Keratinocyte (primary cell): ENCODE results near the gene ZNRD2. TPM values are rescaled to one million over a fixed set of nuclear protein-coding genes. Genes with fewer than 3 reads are reported as not detected.

Source experiments
- DNase-seq: peaks from one replicate; pipeline ENCODE4 v3.0.0-alpha.2; 2011; ENCODE audit warnings: low read depth, missing footprints, low spot score
- FAIRE-seq: peaks from 2 replicates; lab custom pipeline; 2011; peaks lifted over from hg19 to GRCh38; lab: Jason Lieb, UNC
- H2AFZ ChIP-seq: 2 replicates; pipeline ENCODE4 v1.6.0; 2012; ENCODE audit warnings: low read length, control low read depth, inconsistent platforms; ENCODE audit not compliant: control insufficient read depth
- H3K27ac ChIP-seq: 2 replicates; pipeline ENCODE4 v1.5.1; 2011; ENCODE audit warnings: low read length; ENCODE audit not compliant: control insufficient read depth, insufficient read depth
- H3K27me3 ChIP-seq: 3 replicates; pipeline ENCODE4 v1.6.0; 2011; ENCODE audit warnings: low read length; ENCODE audit not compliant: control insufficient read depth, insufficient read depth; ENCODE audit errors: extremely low read depth
- H3K36me3 ChIP-seq, 2 experiments: 2 replicates in 1 of 2; 3 replicates in 1 of 2; pipeline ENCODE4 v1.5.1; 2011; ENCODE audit warnings: low read length in 2 of 2, mild to moderate bottlenecking in 1 of 2; ENCODE audit not compliant: control insufficient read depth in 2 of 2, insufficient read depth in 2 of 2; ENCODE audit errors: extremely low read depth in 1 of 2
- H3K4me1 ChIP-seq: 3 replicates; pipeline ENCODE4 v1.5.1; 2011; ENCODE audit warnings: low read length; ENCODE audit not compliant: control insufficient read depth, insufficient read depth; ENCODE audit errors: extremely low read depth
- H3K4me2 ChIP-seq: 3 replicates; pipeline ENCODE4 v1.6.0; 2011; ENCODE audit warnings: low read depth, low read length; ENCODE audit not compliant: control insufficient read depth, insufficient read depth; ENCODE audit errors: extremely low read depth
- H3K4me3 ChIP-seq, 3 experiments: fragments of 200-600 bp in 1 of 3; sonication (generic) in 1 of 3; 2 replicates in 2 of 3; 3 replicates in 1 of 3; pipeline ENCODE4 v1.5.1; 2011 to 2016; ENCODE audit warnings: low read length in 3 of 3, mild to moderate bottlenecking in 3 of 3, control low read depth in 2 of 3, inconsistent platforms in 1 of 3, low read depth in 1 of 3, mixed read lengths in 1 of 3, mixed run types in 1 of 3, moderate library complexity in 1 of 3; ENCODE audit not compliant: control insufficient read depth in 2 of 3, insufficient read depth in 2 of 3; ENCODE audit errors: extremely low read depth in 1 of 3
- H3K79me2 ChIP-seq: 2 replicates; pipeline ENCODE4 v1.6.0; 2012; ENCODE audit warnings: low read length; ENCODE audit not compliant: control insufficient read depth, insufficient read depth
- H3K9ac ChIP-seq: 3 replicates; pipeline ENCODE4 v1.6.0; 2011; ENCODE audit warnings: low read length; ENCODE audit not compliant: control insufficient read depth, insufficient read depth; ENCODE audit errors: extremely low read depth
- H3K9me1 ChIP-seq: 3 replicates; pipeline ENCODE4 v1.6.0; 2011; ENCODE audit warnings: low read length; ENCODE audit not compliant: control insufficient read depth, insufficient read depth; ENCODE audit errors: extremely low read depth
- H3K9me3 ChIP-seq: 2 replicates; pipeline ENCODE4 v1.5.1; 2012; ENCODE audit warnings: low read depth, low read length; ENCODE audit not compliant: control insufficient read depth
- H4K20me1 ChIP-seq: 3 replicates; pipeline ENCODE4 v1.6.0; 2011; ENCODE audit warnings: low read length; ENCODE audit not compliant: control insufficient read depth, insufficient read depth; ENCODE audit errors: extremely low read depth
- CTCF ChIP-seq, 3 experiments: IDR thresholded peaks in 1 of 3; conservative IDR thresholded peaks in 1 of 3; optimal IDR thresholded peaks in 1 of 3; 2 replicates in 2 of 3; 3 replicates in 1 of 3; pipeline versions ENCODE3 to v1.5.1; 2011; ENCODE audit warnings: low read length in 3 of 3, mild to moderate bottlenecking in 3 of 3, moderate library complexity in 2 of 3, control low read depth in 1 of 3, inconsistent platforms in 1 of 3; ENCODE audit not compliant: insufficient read depth in 2 of 3; ENCODE audit errors: extremely low read depth in 1 of 3
- EZH2 ChIP-seq: IDR thresholded peaks from one replicate; pipeline ENCODE4 v1.6.1; 2012; ENCODE audit warnings: inconsistent platforms, mild to moderate bottlenecking, low read length, moderate library complexity
- dilution Hi-C: fragments of 300-500 bp; cut with MboI; formaldehyde crosslinking; loops from one replicate; pipeline ENCODE4 v1.7.0; 2020; ENCODE audit warnings: low sequenced_read_pairs; ENCODE audit not compliant: extremely low pct_ligation_motif_present
- polyA plus RNA-seq, 5 experiments: library from polyadenylated mRNA; depleted of rRNA in 3 of 5; stranded (reverse) in 3 of 5; stranded (forward) in 1 of 5; unstranded in 1 of 5; fragments of >200 nt; gene quantifications; 1 replicate in 1 of 5; 2 replicates in 3 of 5; 3 replicates in 1 of 5; pipeline versions ENCODE4 v1.2.1 to v1.2.3, GENCODE V29; 2011 to 2012; ENCODE audit warnings: missing spikeins in 2 of 5, low read depth in 1 of 5, low replicate concordance in 1 of 5

The ZNRD2 gene
- polyA plus RNA-seq, 1 donor (not counting 4 experiments of a cell fraction or from before 2014, with no cell fraction given) = 33.6 TPM

- Histone ChIP-seq H2AFZ (no peak overlapping the region), H3K27me3 (no peaks in the 10 kb centered on the region), H4K20me1 (no peaks in the 10 kb centered on the region), H3K4me2 (peak overlapping the region; percentile 64), H3K9ac (no peak overlapping the region), H3K27ac (no peak overlapping the region), H3K79me2 (no peaks in the 10 kb centered on the region), H3K9me1 (no peaks in the 10 kb centered on the region), H3K4me1 (peaks cover 10% of the 10 kb centered on the region), H3K9me3 (no peaks in the 10 kb centered on the region), H3K36me3 (no peaks in the 10 kb centered on the region), H3K4me3 (peak overlapping the region in 2 of 3 experiments; percentile 30 to 57)
- dilution Hi-C loops = no loop called here
- DNase-seq (no peak), FAIRE-seq (no peak)
- TF ChIP-seq CTCF (optimal IDR thresholded peaks at IDR 0.05 in 1 of 3, IDR thresholded peaks at IDR 0.05 in 1 of 3, conservative IDR thresholded peaks at IDR 0.05 in 1 of 3; ENCODE audit: extremely low read depth in 1 of 3, insufficient read depth in 2 of 3, low read length in 3 of 3) = no peak
- no peak for TF ChIP-seq EZH2
Observed at GRCh38 chr11:65546217-65546958, 23.9 kb upstream of the ZNRD2 start.

DNA sequence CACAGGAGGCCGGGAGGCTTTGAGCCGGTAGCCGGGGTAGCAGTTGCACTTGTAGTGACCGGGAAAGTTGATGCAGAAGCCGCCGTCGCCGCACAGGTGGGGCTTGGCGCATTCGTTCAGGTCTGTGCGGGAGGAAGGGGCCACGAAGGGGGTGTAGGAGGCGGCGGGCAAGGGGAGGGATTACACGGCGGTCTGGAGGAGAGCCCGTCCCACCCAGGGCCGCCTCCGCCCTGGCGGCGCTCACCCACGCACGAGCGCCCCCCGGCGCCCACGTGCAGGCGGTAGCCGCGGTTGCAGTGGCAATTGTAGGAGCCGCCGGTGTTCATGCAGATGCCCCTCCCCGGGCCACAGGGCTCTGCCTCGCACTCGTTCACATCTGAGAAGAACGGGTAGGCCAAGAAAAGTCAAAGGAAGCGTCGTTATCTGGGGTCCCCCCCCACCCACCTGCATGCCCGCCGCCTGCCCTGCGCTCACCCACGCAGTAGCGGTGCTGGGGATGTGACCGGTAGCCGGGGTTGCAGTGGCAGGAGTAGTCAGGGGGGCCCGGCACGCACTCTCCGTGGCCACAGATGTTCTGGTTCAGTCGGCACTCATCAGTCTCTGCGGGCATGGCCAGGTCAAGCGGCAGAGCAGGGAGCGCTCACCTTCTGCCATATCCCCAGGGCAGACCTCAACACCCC, 22.7 kb upstream of the ZNRD2 start:
- TF ChIP-seq EZH2 (no peak), CTCF (optimal IDR thresholded peaks at IDR 0.05 in 1 of 3, IDR thresholded peaks at IDR 0.05 in 1 of 3, conservative IDR thresholded peaks at IDR 0.05 in 1 of 3; ENCODE audit: extremely low read depth in 1 of 3, insufficient read depth in 2 of 3, low read length in 3 of 3) (no peak)
- no peaks in the 10 kb centered on the region for H3K79me2 ChIP-seq
- H3K4me1 ChIP-seq = peaks cover 3% of the 10 kb centered on the region
- no peaks in the 10 kb centered on the region for H3K36me3 ChIP-seq
- H3K4me3 ChIP-seq = no peak overlapping the region
- H3K27me3 ChIP-seq = no peaks in the 10 kb centered on the region
- dilution Hi-C loops = no loop called here
- no peak for FAIRE-seq
- H3K9me1 ChIP-seq = no peaks in the 10 kb centered on the region
- H2AFZ ChIP-seq = no peak overlapping the region
- no peaks in the 10 kb centered on the region for H3K9me3 ChIP-seq
- H3K27ac ChIP-seq = no peak overlapping the region
- no peak for DNase-seq
- no peak overlapping the region for H3K4me2 ChIP-seq
- H3K9ac ChIP-seq = no peak overlapping the region
- H4K20me1 ChIP-seq = no peaks in the 10 kb centered on the region
